IMR-90 (cell line): Measurements from ENCODE around the gene EPAS1.
A peak's percentile ranks its signal among the peaks of the same experiment; 100 is the strongest.

Source experiments
- CEBPB ChIP-seq: IDR thresholded peaks from 2 replicates; pipeline ENCODE4 v1.6.1; 2012; ENCODE audit warnings: low read depth, low read length, improper control_type of control experiment
- CTCF ChIP-seq: conservative IDR thresholded peaks from 2 replicates; pipeline ENCODE4 v1.5.1; 2012; ENCODE audit warnings: mild to moderate bottlenecking, low read depth, low read length, improper control_type of control experiment
- MAZ ChIP-seq: IDR thresholded peaks from 2 replicates; pipeline ENCODE4 v1.6.1; 2012; ENCODE audit warnings: low read depth, mild to moderate bottlenecking, low read length, improper control_type of control experiment, moderate library complexity, borderline replicate concordance
- POLR2A ChIP-seq: IDR thresholded peaks from 2 replicates; pipeline ENCODE4 v1.6.1; 2012; ENCODE audit warnings: mild to moderate bottlenecking, low read depth, low read length
- RAD21 ChIP-seq: IDR thresholded peaks from 2 replicates; pipeline ENCODE4 v1.6.1; 2012; ENCODE audit warnings: low read length, improper control_type of control experiment
- RFX5 ChIP-seq: IDR thresholded peaks from 2 replicates; pipeline ENCODE4 v1.8.0; 2012; ENCODE audit warnings: low read depth, mild to moderate bottlenecking, low read length, moderate library complexity

GRCh38 chr2:46296840-46297545 lies at the start of gene EPAS1:
- TF ChIP-seq POLR2A (peak; percentile 97), CTCF (no peak), CEBPB (peak; percentile 79), RAD21 (0 out of 2 replicates have a peak, but pooled peaks have one; percentile 26), MAZ (peak; percentile 74; the same call in 1 of the 2 replicates), RFX5 (no peak)
